Measurements from ENCODE around the gene ADAMTS4. TPM values are rescaled to one million over a fixed set of nuclear protein-coding genes. Genes with fewer than 3 reads are reported as not detected.

Gene ADAMTS4
- total and polyA plus RNA-seq, 2 donors (not counting 3 experiments of a cell fraction or from before 2014, with no cell fraction given) = 2.5 to 13.6 TPM

GRCh38 chr1:161171191-161171590 is 27.7 kb downstream of the ADAMTS4 start:
- no peak overlapping the region for H2AFZ ChIP-seq (ENCODE audit: low read depth, low read length)
- POLR2A ChIA-PET = no interaction called here
- CTCF ChIA-PET = interaction anchor here (0.7 to 2.3 kb wide), 6 partner anchors 9 to 211 kb away, joined by 3 to 8 read pairs (median 4); partner anchors contain the start of gene NDUFS2
- H3K9ac ChIP-seq (replicated peaks; ENCODE audit: extremely low read depth, insufficient read depth, low read length) = no peak overlapping the region
- peaks cover 12% of the 10 kb centered on the region for H3K4me1 ChIP-seq (ENCODE audit: control insufficient read depth, extremely low read depth, insufficient read depth, low read length)
- H3K4me3 ChIP-seq (replicated peaks in 1 of 3; ENCODE audit: insufficient read depth in 1 of 3, low read depth in 1 of 3, low read length in 3 of 3) = no peak overlapping the region
- BruUV-seq (replicated peaks) = no TSS peak
- FAIRE-seq (no peak), DNase-seq (ENCODE audit: low read depth, low spot score) (no peak)
- H3K4me2 ChIP-seq (ENCODE audit: insufficient read depth, low read length) = no peak overlapping the region
- H3K36me3 ChIP-seq (ENCODE audit: control insufficient read depth in 2 of 2, extremely low read depth in 1 of 2, insufficient read depth in 2 of 2, low read length in 2 of 2) = peaks cover 11 to 24% of the 10 kb centered on the region in 2 experiments
- H3K27me3 ChIP-seq (ENCODE audit: control insufficient read depth in 2 of 2, insufficient read depth in 2 of 2, low read length in 2 of 2) = no peaks in the 10 kb centered on the region
- no peaks in the 10 kb centered on the region for H3K9me3 ChIP-seq (replicated peaks; ENCODE audit: control insufficient read depth, insufficient read depth, low read length)
- H3K9me1 ChIP-seq (replicated peaks; ENCODE audit: control insufficient read depth, extremely low read depth, insufficient read depth, low read length) = no peaks in the 10 kb centered on the region
- TF ChIP-seq GATA2 (IDR thresholded peaks at IDR 0.05; ENCODE audit: insufficient read depth, insufficient read length, low read depth, low read length) = no peak
- TF ChIP-seq POLR2A (IDR thresholded peaks at IDR 0.05; ENCODE audit: low read depth, low read length) = no peak
- no peak for TF ChIP-seq JUN (IDR thresholded peaks at IDR 0.05; ENCODE audit: borderline replicate concordance, insufficient read depth, insufficient read length, low read depth)
- TF ChIP-seq CTCF (IDR thresholded peaks at IDR 0.05; ENCODE audit: extremely low read depth in 1 of 2, insufficient read depth in 1 of 2, low read depth in 1 of 2, low read length in 2 of 2) = peak in 1 of 2 donors; percentile 20
- H3K79me2 ChIP-seq (ENCODE audit: control insufficient read depth, insufficient read depth, low read length) = peaks cover 2% of the 10 kb centered on the region
- dilution Hi-C loops (cut with MboI; ENCODE audit: extremely low pct_ligation_motif_present, low sequenced_read_pairs) (no loop called here), intact Hi-C loops (cut with micrococcal nuclease) (no loop called here)
- H4K20me1 ChIP-seq (replicated peaks; ENCODE audit: control insufficient read depth, extremely low read depth, insufficient read depth, low read length) = no peaks in the 10 kb centered on the region
- no peak overlapping the region for H3K27ac ChIP-seq (ENCODE audit: insufficient read depth, low read depth, low read length)

GRCh38 chr1:161168906-161169305 is 29.9 kb downstream of the ADAMTS4 start:
- H3K9ac ChIP-seq (replicated peaks; ENCODE audit: extremely low read depth, insufficient read depth, low read length) = no peak overlapping the region
- no TSS peak for BruUV-seq (replicated peaks)
- POLR2A ChIA-PET = no interaction called here
- FAIRE-seq (no peak), DNase-seq (ENCODE audit: low read depth, low spot score) (no peak)
- no peaks in the 10 kb centered on the region for H3K27me3 ChIP-seq (ENCODE audit: control insufficient read depth in 2 of 2, insufficient read depth in 2 of 2, low read length in 2 of 2)
- CTCF ChIA-PET = no interaction called here
- no peaks in the 10 kb centered on the region for H4K20me1 ChIP-seq (replicated peaks; ENCODE audit: control insufficient read depth, extremely low read depth, insufficient read depth, low read length)
- peaks cover 16% of the 10 kb centered on the region for H3K4me1 ChIP-seq (ENCODE audit: control insufficient read depth, extremely low read depth, insufficient read depth, low read length)
- H2AFZ ChIP-seq (ENCODE audit: low read depth, low read length) = no peak overlapping the region
- no peaks in the 10 kb centered on the region for H3K9me1 ChIP-seq (replicated peaks; ENCODE audit: control insufficient read depth, extremely low read depth, insufficient read depth, low read length)
- dilution Hi-C loops (cut with MboI; ENCODE audit: extremely low pct_ligation_motif_present, low sequenced_read_pairs) (no loop called here), intact Hi-C loops (cut with micrococcal nuclease) (no loop called here)
- H3K27ac ChIP-seq (ENCODE audit: insufficient read depth, low read depth, low read length) = no peak overlapping the region
- peaks cover 11 to 26% of the 10 kb centered on the region in 2 experiments for H3K36me3 ChIP-seq (ENCODE audit: control insufficient read depth in 2 of 2, extremely low read depth in 1 of 2, insufficient read depth in 2 of 2, low read length in 2 of 2)
- H3K4me2 ChIP-seq (ENCODE audit: insufficient read depth, low read length) = no peak overlapping the region
- H3K4me3 ChIP-seq (replicated peaks in 1 of 3; ENCODE audit: insufficient read depth in 1 of 3, low read depth in 1 of 3, low read length in 3 of 3) = no peak overlapping the region
- no peaks in the 10 kb centered on the region for H3K79me2 ChIP-seq (ENCODE audit: control insufficient read depth, insufficient read depth, low read length)
- TF ChIP-seq GATA2 (IDR thresholded peaks at IDR 0.05; ENCODE audit: insufficient read depth, insufficient read length, low read depth, low read length) (no peak), CTCF (IDR thresholded peaks at IDR 0.05; ENCODE audit: extremely low read depth in 1 of 2, insufficient read depth in 1 of 2, low read depth in 1 of 2, low read length in 2 of 2) (no peak), POLR2A (IDR thresholded peaks at IDR 0.05; ENCODE audit: low read depth, low read length) (no peak), FOS (IDR thresholded peaks at IDR 0.05; ENCODE audit: borderline replicate concordance, insufficient read depth, low read length) (no peak), MAX (IDR thresholded peaks at IDR 0.05; ENCODE audit: insufficient read depth, insufficient read length) (no peak), MYC (IDR thresholded peaks at IDR 0.05; ENCODE audit: low read depth, low read length) (no peak), EZH2 (IDR thresholded peaks at IDR 0.05; ENCODE audit: borderline replicate concordance, low read depth, low read length, severe bottlenecking) (no peak), POLR2AphosphoS5 (IDR thresholded peaks at IDR 0.05; ENCODE audit: insufficient read depth, low read depth, low read length) (no peak), JUN (IDR thresholded peaks at IDR 0.05; ENCODE audit: borderline replicate concordance, insufficient read depth, insufficient read length, low read depth) (no peak)
- H3K9me3 ChIP-seq (replicated peaks; ENCODE audit: control insufficient read depth, insufficient read depth, low read length) = no peaks in the 10 kb centered on the region

Measured in endothelial cell of umbilical vein (primary cell).